ENCODE results near the gene NABP2.

NABP2 gene

GRCh38 chr12:56278905-56279304 is 54.8 kb downstream of the NABP2 start:
- DNase-seq (ENCODE audit: low read depth in 2 of 2), result no peak
